ENCODE measurements around the gene ENC1. TPM values are rescaled to one million over a fixed set of nuclear protein-coding genes. Genes with fewer than 3 reads are reported as not detected.

ENC1 gene
- total and polyA plus RNA-seq, 2 of the 8 experiments (the other 6 are each of a cell fraction or from before 2014, with no cell fraction given), result 5.5 to 13.2 TPM

GRCh38 chr5:74589204-74590056 lies 51.1 kb downstream of the ENC1 start:
- Histone ChIP-seq H2AK5ac (ENCODE audit: low read depth, low read length) (no peak overlapping the region), H2BK15ac (ENCODE audit: low read length) (no peak overlapping the region), H2BK5ac (ENCODE audit: low read depth, low read length) (no peak overlapping the region), H3K18ac (ENCODE audit: extremely low read depth, low read length) (0 out of 2 replicates have a peak overlapping the region, but pooled peaks have one; percentile 42), H3K36me3 (ENCODE audit: control insufficient read depth in 2 of 4, insufficient read depth in 4 of 4, low read length in 3 of 4) (no peaks in the 10 kb centered on the region), H4K20me1 (replicated peaks in 1 of 2; ENCODE audit: control insufficient read depth in 1 of 2, insufficient read depth in 2 of 2, low read length in 2 of 2) (no peaks in the 10 kb centered on the region), H3K56ac (replicated peaks; ENCODE audit: insufficient read length, low read depth, low read length) (no peak overlapping the region), H3K14ac (ENCODE audit: insufficient read length) (no peak overlapping the region), H4K5ac (ENCODE audit: insufficient read length, low read depth, low read length) (no peak overlapping the region), H2BK20ac (ENCODE audit: low read length) (no peak overlapping the region), H3K79me2 (ENCODE audit: control insufficient read depth in 1 of 2, insufficient read depth in 2 of 2, low read length in 2 of 2) (no peaks in the 10 kb centered on the region), H3K23me2 (ENCODE audit: low read depth, low read length) (no peaks in the 10 kb centered on the region), H3K27me3 (replicated peaks in 1 of 4; ENCODE audit: control insufficient read depth in 3 of 4, extremely low read depth in 1 of 4, insufficient read depth in 3 of 4, low read length in 3 of 4) (no peaks in the 10 kb centered on the region), H3K23ac (ENCODE audit: insufficient read length) (no peak overlapping the region), H3K27ac (ENCODE audit: low read depth, low read length) (no peak overlapping the region), H3K4ac (replicated peaks; ENCODE audit: insufficient read length, low read depth, low read length) (no peak overlapping the region), H4K8ac (ENCODE audit: extremely low read depth, insufficient read depth, low read length) (no peak overlapping the region), H2BK120ac (replicated peaks; ENCODE audit: low read depth, low read length) (no peak overlapping the region), H2BK12ac (ENCODE audit: low read depth, low read length) (no peak overlapping the region), H3K4me1 (replicated peaks in 1 of 4; ENCODE audit: control insufficient read depth in 3 of 4, insufficient read depth in 4 of 4, low read length in 3 of 4) (peaks cover 0 to 11% (median 3%) of the 10 kb centered on the region in 4 experiments; a peak in 1 of 7 replicates), H3K79me1 (ENCODE audit: low read depth, low read length) (no peaks in the 10 kb centered on the region), H3K4me2 (ENCODE audit: insufficient read depth in 1 of 2, low read depth in 2 of 2, low read length in 2 of 2) (no peak overlapping the region), H2AFZ (ENCODE audit: low read length) (no peak overlapping the region), H3K9me3 (ENCODE audit: insufficient read depth in 2 of 2, low read depth in 1 of 2, low read length in 1 of 2) (no peaks in the 10 kb centered on the region), H3K4me3 (ENCODE audit: extremely low read depth in 1 of 4, insufficient read depth in 2 of 4, low read depth in 3 of 4, low read length in 4 of 4) (no peak overlapping the region), H3K9ac (replicated peaks in 1 of 4; ENCODE audit: extremely low read depth in 1 of 4, low read depth in 3 of 4, low read length in 3 of 4) (no peak overlapping the region), H4K91ac (replicated peaks; ENCODE audit: insufficient read length, low read length) (no peak overlapping the region)
- WGBS, 2 experiments (ENCODE audit: extremely low coverage in 1 of 2, insufficient coverage in 1 of 2, insufficient read length in 1 of 2, insufficient replicate concordance in 2 of 2, low coverage in 1 of 2, low lambda C conversion rate in 2 of 2, missing lambda C conversion rate in 1 of 2), result 83% methylated on average over 6 of the region's 6 CpGs; no CpG with 5 or more reads in 1 of the 2 experiments
- DNase-seq (ENCODE audit: low read depth in 1 of 2, low spot score in 2 of 2), result no peak
- TF ChIP-seq GABPA (IDR thresholded peaks at IDR 0.05; ENCODE audit: borderline replicate concordance, insufficient read depth, low read length), result no peak
- TF ChIP-seq BACH1 (IDR thresholded peaks at IDR 0.05; ENCODE audit: low read length), result no peak
- TF ChIP-seq MAFK (IDR thresholded peaks at IDR 0.05; ENCODE audit: low read depth, low read length), result no peak
- no peak for TF ChIP-seq POLR2AphosphoS5 (IDR thresholded peaks at IDR 0.05; ENCODE audit: low read depth, low read length)
- TF ChIP-seq SP2 (IDR thresholded peaks at IDR 0.05; ENCODE audit: low read length), result no peak
- FAIRE-seq, result no peak
- ChIA-PET CTCF (ENCODE audit: partially characterized antibody) (no interaction called here), POLR2A (ENCODE audit: partially characterized antibody) (interaction anchor here (1.0 kb wide), 1 partner anchor 51 kb away, joined by 3 read pairs; the partner anchor contains the start of gene ENC1)
